ENCODE data around the gene CRP. TPM values are rescaled to one million over a fixed set of nuclear protein-coding genes. Genes with fewer than 3 reads are reported as not detected.
"Not testable (repeated sequence)": the region's sequence is repeated elsewhere in the genome, so short reads cannot be mapped to it uniquely, and the experiment has no call there.

CRP gene
- total RNA-seq, 4 donors from 2014 or later: 1.4 to 2.1 TPM; not detected in 2

DNA sequence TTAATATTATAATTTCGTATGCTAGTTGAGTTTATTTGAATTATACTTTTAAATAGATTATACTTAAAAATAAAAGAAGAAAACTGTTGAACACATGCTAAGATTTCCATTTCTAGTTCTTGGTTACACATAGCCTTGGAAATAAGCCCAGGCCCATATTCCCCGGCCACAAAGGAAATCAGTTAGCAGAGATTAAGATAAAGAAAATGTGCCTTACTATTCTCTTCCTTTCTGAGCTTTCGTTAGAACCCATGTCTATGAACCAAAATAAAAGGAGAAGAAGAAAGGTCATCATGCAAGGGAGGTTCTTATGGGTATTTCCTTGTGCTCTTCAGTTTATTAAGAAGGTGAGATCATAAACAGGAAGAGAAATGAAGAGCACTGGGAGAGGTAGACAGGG, 32.3 kb upstream of the CRP start:
- H3K36me3 ChIP-seq: no peaks in the 10 kb centered on the region
- TF ChIP-seq POLR2A (IDR thresholded peaks at IDR 0.05): no peak
- TF ChIP-seq, protein P1, sequence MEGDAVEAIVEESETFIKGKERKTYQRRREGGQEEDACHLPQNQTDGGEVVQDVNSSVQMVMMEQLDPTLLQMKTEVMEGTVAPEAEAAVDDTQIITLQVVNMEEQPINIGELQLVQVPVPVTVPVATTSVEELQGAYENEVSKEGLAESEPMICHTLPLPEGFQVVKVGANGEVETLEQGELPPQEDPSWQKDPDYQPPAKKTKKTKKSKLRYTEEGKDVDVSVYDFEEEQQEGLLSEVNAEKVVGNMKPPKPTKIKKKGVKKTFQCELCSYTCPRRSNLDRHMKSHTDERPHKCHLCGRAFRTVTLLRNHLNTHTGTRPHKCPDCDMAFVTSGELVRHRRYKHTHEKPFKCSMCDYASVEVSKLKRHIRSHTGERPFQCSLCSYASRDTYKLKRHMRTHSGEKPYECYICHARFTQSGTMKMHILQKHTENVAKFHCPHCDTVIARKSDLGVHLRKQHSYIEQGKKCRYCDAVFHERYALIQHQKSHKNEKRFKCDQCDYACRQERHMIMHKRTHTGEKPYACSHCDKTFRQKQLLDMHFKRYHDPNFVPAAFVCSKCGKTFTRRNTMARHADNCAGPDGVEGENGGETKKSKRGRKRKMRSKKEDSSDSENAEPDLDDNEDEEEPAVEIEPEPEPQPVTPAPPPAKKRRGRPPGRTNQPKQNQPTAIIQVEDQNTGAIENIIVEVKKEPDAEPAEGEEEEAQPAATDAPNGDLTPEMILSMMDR (IDR thresholded peaks at IDR 0.05): no peak
- DNase-seq: no peak
- no peaks in the 10 kb centered on the region for H3K27me3 ChIP-seq
- no peak overlapping the region for H3K4me3 ChIP-seq
- intact Hi-C loops (cut with DNase I; ENCODE audit: low total_unique reads): no loop called here
- H3K4me1 ChIP-seq: no peaks in the 10 kb centered on the region
- H3K27ac ChIP-seq: no peak overlapping the region
- no peaks in the 10 kb centered on the region for H3K9me3 ChIP-seq

DNA sequence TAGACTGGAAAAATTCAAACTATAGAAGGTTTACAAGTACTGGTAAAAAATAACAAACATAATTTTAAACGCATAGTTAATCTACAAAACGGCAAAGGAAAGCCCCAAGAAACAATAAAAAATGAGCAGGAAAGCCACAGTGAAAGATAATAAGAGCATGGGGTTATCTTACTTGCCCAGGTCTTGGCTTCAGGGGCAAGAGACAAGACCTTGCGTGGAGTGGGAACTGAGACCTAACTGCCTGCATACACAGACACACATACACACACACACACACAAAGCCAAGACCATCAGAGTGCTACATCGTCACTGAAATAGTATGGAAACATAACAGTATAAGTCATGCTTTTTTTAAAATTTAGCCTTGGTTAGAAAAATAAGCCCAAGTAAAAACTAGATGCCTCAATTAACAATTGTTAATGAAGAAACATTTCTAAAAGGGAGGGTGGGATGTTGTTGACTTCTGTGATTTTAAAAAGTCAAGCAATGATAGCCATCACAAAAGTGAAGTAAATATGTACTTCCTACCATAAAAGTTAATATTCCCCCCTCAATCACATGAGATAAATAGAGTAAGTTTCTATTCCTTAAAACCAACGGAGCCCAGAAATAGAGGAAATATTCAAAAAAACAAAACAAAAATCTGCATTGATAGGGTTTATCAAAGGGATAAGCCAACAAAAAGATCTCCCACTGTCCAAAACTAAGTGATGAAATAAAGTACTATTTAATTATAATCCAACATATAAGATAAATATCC, 29.4 kb upstream of the CRP start:
- no peak for DNase-seq
- Histone ChIP-seq H3K36me3 (no peaks in the 10 kb centered on the region), H3K27ac (no peak overlapping the region), H3K9me3 (no peaks in the 10 kb centered on the region), H3K27me3 (no peaks in the 10 kb centered on the region), H3K4me1 (no peaks in the 10 kb centered on the region), H3K4me3 (no peak overlapping the region)
- TF ChIP-seq, protein P1 (IDR thresholded peaks at IDR 0.05): no peak
- TF ChIP-seq POLR2A (IDR thresholded peaks at IDR 0.05): no peak
- intact Hi-C loops (cut with DNase I; ENCODE audit: low total_unique reads): no loop called here

DNA sequence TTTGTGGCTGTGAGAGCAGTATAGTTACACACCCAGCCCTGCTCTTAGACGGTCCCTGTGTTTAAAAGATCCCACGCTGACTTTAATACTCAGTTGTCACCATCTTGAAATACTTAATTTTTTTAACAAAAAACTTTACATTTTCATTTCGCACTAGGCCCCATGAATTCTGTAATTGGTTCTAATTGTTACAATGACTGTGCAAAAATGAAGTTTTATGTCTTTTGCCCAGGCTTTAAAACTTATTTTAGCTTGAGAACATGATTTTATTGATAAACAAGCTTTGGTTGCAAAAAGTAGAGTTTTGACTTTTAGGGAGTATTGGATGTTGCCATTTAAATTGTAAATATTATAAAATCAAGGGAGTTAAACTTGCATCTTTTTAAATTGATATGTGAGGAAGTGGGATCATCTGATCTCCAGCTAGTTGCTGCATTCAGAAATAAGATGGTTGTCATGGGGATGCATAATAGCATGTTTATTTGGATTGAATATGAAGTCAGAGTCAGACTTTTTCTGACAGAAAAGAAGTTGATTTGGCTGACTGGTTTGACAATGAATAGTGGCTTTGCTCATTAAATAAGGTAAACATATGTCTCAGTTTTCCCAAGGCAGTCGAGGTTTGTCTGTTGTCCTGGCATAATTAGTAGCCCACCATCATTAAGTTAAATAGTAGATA, 23.0 kb upstream of the CRP start:
- intact Hi-C loops (cut with DNase I; ENCODE audit: low total_unique reads): no loop called here
- H3K27ac ChIP-seq: no peak overlapping the region

DNA sequence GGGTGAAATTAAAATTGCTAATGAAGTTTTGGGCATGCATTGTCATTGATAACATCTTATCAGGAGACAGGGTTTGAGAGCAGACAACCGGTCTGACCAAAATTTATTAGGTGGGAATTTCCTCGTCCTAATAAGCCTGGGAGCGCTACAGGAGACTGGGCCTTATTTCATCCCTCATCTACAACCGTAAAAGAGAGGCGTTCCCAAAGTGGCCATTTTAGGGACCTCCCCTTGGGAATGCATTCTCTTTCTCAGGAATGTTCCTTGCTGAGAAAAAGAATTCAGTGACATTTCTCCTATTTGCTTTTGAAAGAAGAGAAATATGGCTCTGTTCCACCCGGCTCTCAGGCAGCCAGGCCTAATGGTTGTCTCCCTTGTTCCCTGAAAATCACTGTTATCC, 8.8 kb upstream of the CRP start:
- H3K27me3 ChIP-seq; H3K4me1 ChIP-seq; H3K4me3 ChIP-seq; intact Hi-C loops (cut with DNase I; ENCODE audit: low total_unique reads); H3K27ac ChIP-seq; DNase-seq; H3K9me3 ChIP-seq; H3K36me3 ChIP-seq: not testable (repeated sequence)

More for the DNA sequence above, 23.0 kb upstream of the CRP start:
- Histone ChIP-seq H3K4me3 (no peak overlapping the region), H3K9me3 (no peaks in the 10 kb centered on the region), H3K27me3 (no peaks in the 10 kb centered on the region), H3K36me3 (no peaks in the 10 kb centered on the region), H3K4me1 (no peaks in the 10 kb centered on the region)
- DNase-seq: no peak
- TF ChIP-seq, protein P1 (IDR thresholded peaks at IDR 0.05): no peak
- no peak for TF ChIP-seq POLR2A (IDR thresholded peaks at IDR 0.05)

DNA sequence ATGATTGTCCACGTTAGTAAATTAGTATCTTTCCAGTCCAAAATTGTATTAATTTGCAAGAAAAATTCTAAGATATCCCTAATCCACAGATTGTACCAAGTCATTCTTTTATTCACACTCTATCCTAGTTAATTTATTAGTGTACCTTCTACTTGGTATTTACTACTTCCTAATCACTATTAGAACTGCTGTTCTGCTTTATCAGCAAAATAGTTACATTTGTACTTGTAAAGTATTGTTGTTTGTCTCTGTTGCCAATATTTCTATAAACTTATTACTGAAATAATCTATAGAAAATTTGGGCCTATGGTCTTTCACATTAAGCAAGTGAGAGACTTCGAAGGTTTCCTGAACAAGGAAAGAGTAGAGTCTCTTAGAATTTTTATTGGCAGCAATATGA, 5.6 kb upstream of the CRP start:
- no peak for TF ChIP-seq POLR2A (IDR thresholded peaks at IDR 0.05)
- TF ChIP-seq, protein P1 (IDR thresholded peaks at IDR 0.05): no peak
- Histone ChIP-seq H3K36me3 (no peaks in the 10 kb centered on the region), H3K4me3 (no peak overlapping the region), H3K4me1 (no peaks in the 10 kb centered on the region), H3K27ac (no peak overlapping the region), H3K9me3 (no peaks in the 10 kb centered on the region), H3K27me3 (no peaks in the 10 kb centered on the region)
- no peak for DNase-seq
- intact Hi-C loops (cut with DNase I; ENCODE audit: low total_unique reads): no loop called here
